H1 (cell line): ENCODE data around the gene GSDMA. TPM values are rescaled to one million over a fixed set of nuclear protein-coding genes. Genes with fewer than 3 reads are reported as not detected.

Experiments used
- BCL11A ChIP-seq, 2 experiments: IDR thresholded peaks; one replicate each; pipeline ENCODE4 v1.6.1; 2011; ENCODE audit warnings: low read depth in 2 of 2, low read length in 2 of 2, mild to moderate bottlenecking in 2 of 2
- CEBPB ChIP-seq: IDR thresholded peaks from 2 replicates; pipeline ENCODE4 v1.6.1; 2012; ENCODE audit warnings: low read depth, low read length
- CHD7 ChIP-seq: fragments of 300-600 bp; sonication (generic); IDR thresholded peaks from 2 replicates; pipeline ENCODE4 v1.7.1; 2012; ENCODE audit warnings: low read length, moderate library complexity, mild to moderate bottlenecking, inconsistent platforms; ENCODE audit not compliant: insufficient replicate concordance
- KDM1A ChIP-seq: fragments of 200-600, 300-600 bp; sonication (generic); IDR thresholded peaks from 2 replicates; pipeline ENCODE4 v1.7.1; 2016; ENCODE audit warnings: mild to moderate bottlenecking, low read length, borderline replicate concordance
- KDM5A ChIP-seq: fragments of 200-600 bp; IDR thresholded peaks from 2 replicates; pipeline ENCODE4 v1.7.1; 2012; ENCODE audit warnings: mild to moderate bottlenecking, low read length, inconsistent platforms, mixed read lengths
- NANOG ChIP-seq: IDR thresholded peaks from 2 replicates; pipeline ENCODE4 v1.6.1; 2011; ENCODE audit warnings: low read length, low read depth, mild to moderate bottlenecking, inconsistent platforms; ENCODE audit not compliant: insufficient read depth, poor library complexity, severe bottlenecking
- PHF8 ChIP-seq: fragments of 200-600 bp; sonication (generic); conservative IDR thresholded peaks from 2 replicates; pipeline ENCODE4 v1.7.1; 2012; ENCODE audit warnings: low read depth, mild to moderate bottlenecking, inconsistent platforms, low read length, moderate library complexity
- POU5F1 ChIP-seq: IDR thresholded peaks from 2 replicates; pipeline ENCODE4 v1.6.1; 2011; ENCODE audit warnings: low read depth, mild to moderate bottlenecking, low read length, moderate library complexity
- SP4 ChIP-seq: IDR thresholded peaks from 2 replicates; pipeline ENCODE4 v1.6.1; 2012; ENCODE audit warnings: low read length, inconsistent platforms
- SRF ChIP-seq: IDR thresholded peaks from 2 replicates; pipeline ENCODE4 v1.6.1; 2011; ENCODE audit warnings: mild to moderate bottlenecking, low read depth, low read length, moderate library complexity
- TEAD4 ChIP-seq: IDR thresholded peaks from 2 replicates; pipeline ENCODE4 v1.6.1; 2012; ENCODE audit warnings: low read depth, low read length, inconsistent platforms, mixed read lengths
- ZNF274 ChIP-seq: IDR thresholded peaks from 2 replicates; pipeline ENCODE4 v1.7.0; 2012; ENCODE audit warnings: low read length, borderline replicate concordance; ENCODE audit errors: extremely low read depth
- polyA plus RNA-seq, 7 experiments: library from polyadenylated mRNA; depleted of rRNA in 3 of 7; stranded (reverse) in 5 of 7; unstranded in 2 of 7; fragments of >200 nt in 5 of 7; fragments of 200-250 nt in 2 of 7; gene quantifications; 1 replicate in 5 of 7; 2 replicates in 1 of 7; 4 replicates in 1 of 7; pipeline versions ENCODE4 v1.2.1 to v1.2.3, GENCODE V29; 2011 to 2013; ENCODE audit warnings: missing spikeins in 2 of 7, mixed read lengths in 2 of 7
- total RNA-seq: library from RNA; stranded (reverse); fragmentation: NEBNext Ultra II Directional; extraction: Animal tissue kit (Norgen Biotek cat#: 25700); gene quantifications from 2 replicates; pipeline ENCODE4 v1.2.1, GENCODE V29; 2021

Gene GSDMA
- total and polyA plus RNA-seq, 2 of the 8 experiments (the other 6 are each of a cell fraction or from before 2014, with no cell fraction given) = 0.03 TPM; not detected in 1

- no peak for TF ChIP-seq CHD7
- no peak for TF ChIP-seq PHF8
- no peak for TF ChIP-seq KDM1A
- TF ChIP-seq ZNF274 = no peak
- TF ChIP-seq KDM5A = no peak
- no peak for TF ChIP-seq SP4
- TF ChIP-seq TEAD4 = no peak
- no peak for TF ChIP-seq SRF
- TF ChIP-seq BCL11A (IDR thresholded peaks at IDR 0.05; ENCODE audit: low read depth in 2 of 2, low read length in 2 of 2) = no peak
- no peak for TF ChIP-seq NANOG
- TF ChIP-seq CEBPB = no peak
- no peak for TF ChIP-seq POU5F1
Observed at GRCh38 chr17:39971076-39971603, 8.3 kb downstream of the GSDMA start (continued).
